Superior temporal gyrus (tissue), 1 donor: Measurements from ENCODE around the gene SLBP.

Source experiments
- DNase-seq: peaks from one replicate; pipeline ENCODE4 v3.0.0-alpha.2; 2016; ENCODE audit errors: extremely low spot score

Gene SLBP

GRCh38 chr4:1749370-1749769 lies 37.3 kb upstream of the SLBP start:
- no peak for DNase-seq

GRCh38 chr4:1748465-1748995 lies 36.4 kb upstream of the SLBP start:
- DNase-seq: peak; percentile 42

GRCh38 chr4:1747603-1747967 lies 35.5 kb upstream of the SLBP start:
- DNase-seq: no peak

GRCh38 chr4:1746919-1747602 lies 34.9 kb upstream of the SLBP start:
- DNase-seq: peak; percentile 16

- DNase-seq: no peak
Measured at GRCh38 chr4:1746265-1746691, 34.2 kb upstream of the SLBP start.

GRCh38 chr4:1745697-1746096 lies 33.6 kb upstream of the SLBP start:
- no peak for DNase-seq

- DNase-seq: no peak
Measured at GRCh38 chr4:1745165-1745564, 33.0 kb upstream of the SLBP start.

- no peak for DNase-seq
Measured at GRCh38 chr4:1744552-1744951, 32.4 kb upstream of the SLBP start.

- no peak for DNase-seq
Measured at GRCh38 chr4:1743975-1744374, 31.9 kb upstream of the SLBP start.

GRCh38 chr4:1743551-1743950 lies 31.4 kb upstream of the SLBP start:
- no peak for DNase-seq

- no peak for DNase-seq
Measured at GRCh38 chr4:1741208-1741607, 29.1 kb upstream of the SLBP start.

- DNase-seq: no peak
Measured at GRCh38 chr4:1740021-1740545, 28.0 kb upstream of the SLBP start.

GRCh38 chr4:1739358-1739757 lies 27.2 kb upstream of the SLBP start:
- no peak for DNase-seq

GRCh38 chr4:1738410-1738809 lies 26.3 kb upstream of the SLBP start:
- DNase-seq: no peak

GRCh38 chr4:1737666-1738065 lies 25.5 kb upstream of the SLBP start:
- no peak for DNase-seq

- no peak for DNase-seq
Measured at GRCh38 chr4:1736812-1737211, 24.7 kb upstream of the SLBP start.

GRCh38 chr4:1735215-1735614 lies 23.1 kb upstream of the SLBP start:
- no peak for DNase-seq

- no peak for DNase-seq
Measured at GRCh38 chr4:1732911-1733310, 20.8 kb upstream of the SLBP start.

GRCh38 chr4:1731180-1731579 lies 19.1 kb upstream of the SLBP start:
- DNase-seq: no peak

- no peak for DNase-seq
Measured at GRCh38 chr4:1730532-1731135, 18.5 kb upstream of the SLBP start.

GRCh38 chr4:1728061-1728980 lies 16.2 kb upstream of the SLBP start:
- DNase-seq: no peak
